IPS DF 19.7 (cell line): ENCODE data around the gene ABCA2.

Source experiments
- DNase-seq: peaks from one replicate; pipeline ENCODE4 v3.0.0-alpha.2; 2013; ENCODE audit warnings: low read depth, low spot score

The ABCA2 gene

GRCh38 chr9:136979769-136980587 lies 48.1 kb downstream of the ABCA2 start:
- DNase-seq: no peak

GRCh38 chr9:136978865-136979544 lies 49.0 kb downstream of the ABCA2 start:
- no peak for DNase-seq

GRCh38 chr9:136978073-136978864 lies 49.8 kb downstream of the ABCA2 start:
- no peak for DNase-seq

- DNase-seq: no peak
These were observed 50.4 kb downstream of the ABCA2 start for GRCh38 chr9:136977649-136978072.

- no peak for DNase-seq
These were observed 50.8 kb downstream of the ABCA2 start, which contains the start of gene PTGDS for GRCh38 chr9:136977223-136977622. TSS of gene PTGDS (plus strand) at chr9:136977504. CDS start at chr9:136977579, 75 bp downstream.

GRCh38 chr9:136975644-136976043 lies 52.4 kb downstream of the ABCA2 start:
- no peak for DNase-seq

GRCh38 chr9:136974817-136975535 lies 53.1 kb downstream of the ABCA2 start:
- no peak for DNase-seq

GRCh38 chr9:136973618-136974617 lies 54.1 kb downstream of the ABCA2 start:
- DNase-seq: no peak

- no peak for DNase-seq
These were observed 55.3 kb downstream of the ABCA2 start for GRCh38 chr9:136972743-136973142.

GRCh38 chr9:136972335-136972734 lies 55.7 kb downstream of the ABCA2 start:
- DNase-seq: no peak

GRCh38 chr9:136971746-136972145 lies 56.3 kb downstream of the ABCA2 start:
- DNase-seq: no peak

- no peak for DNase-seq
These were observed 57.7 kb downstream of the ABCA2 start for GRCh38 chr9:136970361-136970760.

GRCh38 chr9:136969774-136970173 lies 58.3 kb downstream of the ABCA2 start:
- DNase-seq: no peak

GRCh38 chr9:136969150-136969549 lies 58.9 kb downstream of the ABCA2 start:
- DNase-seq: no peak

- no peak for DNase-seq
These were observed 59.5 kb downstream of the ABCA2 start for GRCh38 chr9:136968333-136969127.

- DNase-seq: no peak
These were observed 62.1 kb downstream of the ABCA2 start for GRCh38 chr9:136965771-136966484.

GRCh38 chr9:136964833-136965422 lies 63.1 kb downstream of the ABCA2 start:
- no peak for DNase-seq

- no peak for DNase-seq
These were observed 63.8 kb downstream of the ABCA2 start for GRCh38 chr9:136964171-136964689.
